IPS-18c (cell line): Measurements from ENCODE around the gene JUP.

Source experiments
- H3K4me3 ChIP-seq: 2 replicates; pipeline ENCODE4 v1.7.0; 2013; ENCODE audit warnings: low read depth, mild to moderate bottlenecking, low read length, moderate library complexity; ENCODE audit not compliant: insufficient read depth
- H3K9me3 ChIP-seq: one replicate; pipeline ENCODE4 v1.6.1; 2013; ENCODE audit warnings: mild to moderate bottlenecking, low read length, moderate library complexity; ENCODE audit not compliant: control insufficient read depth, insufficient read depth

JUP gene

GRCh38 chr17:41772218-41772585 lies 14.3 kb downstream of the JUP start:
- Histone ChIP-seq H3K4me3 (no peak overlapping the region), H3K9me3 (no peaks in the 10 kb centered on the region)

- no peaks in the 10 kb centered on the region for H3K9me3 ChIP-seq
- no peak overlapping the region; the same call in 1 of the 2 replicates for H3K4me3 ChIP-seq
These were observed 14.9 kb downstream of the JUP start for GRCh38 chr17:41771389-41772206.

GRCh38 chr17:41769985-41770384 lies 16.5 kb downstream of the JUP start:
- Histone ChIP-seq H3K4me3 (no peak overlapping the region), H3K9me3 (no peaks in the 10 kb centered on the region)

- no peak overlapping the region for H3K4me3 ChIP-seq
- no peaks in the 10 kb centered on the region for H3K9me3 ChIP-seq
These were observed 17.1 kb downstream of the JUP start for GRCh38 chr17:41769346-41769862.

- no peaks in the 10 kb centered on the region for H3K9me3 ChIP-seq
- H3K4me3 ChIP-seq: no peak overlapping the region
These were observed 17.7 kb downstream of the JUP start for GRCh38 chr17:41768682-41769288.

- Histone ChIP-seq H3K4me3 (no peak overlapping the region), H3K9me3 (no peaks in the 10 kb centered on the region)
These were observed 19.0 kb downstream of the JUP start for GRCh38 chr17:41767324-41768042.

- no peaks in the 10 kb centered on the region for H3K9me3 ChIP-seq
- H3K4me3 ChIP-seq: no peak overlapping the region
These were observed 20.4 kb downstream of the JUP start for GRCh38 chr17:41766135-41766534.

- Histone ChIP-seq H3K4me3 (no peak overlapping the region), H3K9me3 (no peaks in the 10 kb centered on the region)
These were observed 23.2 kb downstream of the JUP start for GRCh38 chr17:41763327-41763726.

GRCh38 chr17:41762841-41763240 lies 23.7 kb downstream of the JUP start:
- no peak overlapping the region for H3K4me3 ChIP-seq
- H3K9me3 ChIP-seq: no peaks in the 10 kb centered on the region

- no peak overlapping the region for H3K4me3 ChIP-seq
- H3K9me3 ChIP-seq: no peaks in the 10 kb centered on the region
These were observed 24.1 kb downstream of the JUP start for GRCh38 chr17:41762391-41762790.

- Histone ChIP-seq H3K4me3 (no peak overlapping the region), H3K9me3 (no peaks in the 10 kb centered on the region)
These were observed 25.6 kb downstream of the JUP start for GRCh38 chr17:41760878-41761277.

GRCh38 chr17:41758601-41759000 lies 27.9 kb downstream of the JUP start:
- H3K9me3 ChIP-seq: no peaks in the 10 kb centered on the region
- no peak overlapping the region for H3K4me3 ChIP-seq

GRCh38 chr17:41754066-41754465 lies 32.4 kb downstream of the JUP start:
- Histone ChIP-seq H3K4me3 (no peak overlapping the region), H3K9me3 (no peaks in the 10 kb centered on the region)

- H3K9me3 ChIP-seq: no peaks in the 10 kb centered on the region
These were observed 35.2 kb downstream of the JUP start for GRCh38 chr17:41751288-41751687.

GRCh38 chr17:41750862-41751261 lies 35.6 kb downstream of the JUP start:
- H3K9me3 ChIP-seq: no peaks in the 10 kb centered on the region
- no peak overlapping the region for H3K4me3 ChIP-seq

More at GRCh38 chr17:41751288-41751687, 35.2 kb downstream of the JUP start:
- H3K4me3 ChIP-seq: no peak overlapping the region

- no peaks in the 10 kb centered on the region for H3K9me3 ChIP-seq
- H3K4me3 ChIP-seq: no peak overlapping the region
These were observed 38.2 kb downstream of the JUP start for GRCh38 chr17:41748275-41748674.

- Histone ChIP-seq H3K9me3 (no peaks in the 10 kb centered on the region), H3K4me3 (no peak overlapping the region)
These were observed 44.8 kb downstream of the JUP start for GRCh38 chr17:41741709-41742108.

GRCh38 chr17:41740506-41740905 lies 46.0 kb downstream of the JUP start:
- Histone ChIP-seq H3K9me3 (no peaks in the 10 kb centered on the region), H3K4me3 (no peak overlapping the region)
